AG04450 (cell line): ENCODE results near the gene OR52E5. TPM values are rescaled to one million over a fixed set of nuclear protein-coding genes. Genes with fewer than 3 reads are reported as not detected.

Experiments used
- CTCF ChIA-PET: fragments of 300-600, 350-600 bp; formaldehyde crosslinking; extraction: SDS; loops from one replicate; lab custom pipeline; 2022; ENCODE audit warnings: antibody characterized with exemption, inconsistent platforms; lab: Charles Lee
- POLR2A ChIA-PET: fragments of 350-600 bp; formaldehyde crosslinking; extraction: SDS; loops from one replicate; lab custom pipeline; 2021; ENCODE audit warnings: antibody characterized with exemption, inconsistent platforms; lab: Yijun Ruan, JAX
- DNase-seq: peaks from one replicate; pipeline ENCODE4 v3.0.0-alpha.2; 2011; ENCODE audit warnings: low read depth, low spot score
- H3K27ac ChIP-seq: one replicate; pipeline ENCODE4 v1.5.1; 2012; ENCODE audit warnings: low read depth, low read length, control low read depth
- H3K27me3 ChIP-seq: one replicate; pipeline ENCODE4 v1.6.0; 2012; ENCODE audit warnings: low read length; ENCODE audit not compliant: control insufficient read depth, insufficient read depth
- H3K4me3 ChIP-seq: 2 replicates; pipeline ENCODE4 v1.5.1; 2011; ENCODE audit warnings: mild to moderate bottlenecking, low read depth, low read length, control low read depth
- H3K9me3 ChIP-seq: 2 replicates; pipeline ENCODE4 v1.5.1; 2012; ENCODE audit warnings: low read length; ENCODE audit not compliant: control insufficient read depth, insufficient read depth
- CTCF ChIP-seq: IDR thresholded peaks from 2 replicates; pipeline ENCODE4 v1.5.1; 2011; ENCODE audit warnings: low read depth, low read length, control low read depth, inconsistent platforms
- polyA minus RNA-seq: library from RNA; depleted of rRNA, polyadenylated mRNA; stranded (reverse); fragments of >200 nt; gene quantifications from 2 replicates; pipeline ENCODE4 v1.2.3, GENCODE V29; 2011; rRNA and poly(A)+ RNA removed
- polyA plus RNA-seq: library from polyadenylated mRNA; depleted of rRNA; stranded (reverse); fragments of >200 nt; gene quantifications from 2 replicates; pipeline ENCODE4 v1.2.3, GENCODE V29; 2011; rRNA removed

OR52E5 gene
- polyA plus RNA-seq (not detected in 2 replicates), polyA minus RNA-seq (not detected in 2 replicates)

- H3K4me3 ChIP-seq = no peak within 1 kb of the TSS
- ChIA-PET CTCF (no interaction called here), POLR2A (interaction anchor here (0.6 kb wide), 1 partner anchor 21 kb away, joined by 3 read pairs; no protein-coding TSS in a partner anchor)
- no peak for DNase-seq
- no peak for TF ChIP-seq CTCF
- no peaks in the 10 kb centered on the region for H3K27me3 ChIP-seq
- H3K9me3 ChIP-seq = no peaks in the 10 kb centered on the region
- H3K27ac ChIP-seq = no peak within 1 kb of the TSS
These were observed at the start of gene OR52E5 for GRCh38 chr11:5892908-5893307. Gene OR52E5 (plus strand): TSS chr11:5893208. CDS start chr11:5900777, 7,569 bp downstream.

GRCh38 chr11:5846701-5847100 lies 46.3 kb upstream of the OR52E5 start:
- no peak for DNase-seq
- Histone ChIP-seq H3K9me3 (no peaks in the 10 kb centered on the region), H3K4me3 (no peak overlapping the region), H3K27ac (no peak overlapping the region), H3K27me3 (no peaks in the 10 kb centered on the region)
- TF ChIP-seq CTCF = no peak
- CTCF ChIA-PET = no interaction called here
- POLR2A ChIA-PET = no interaction called here

GRCh38 chr11:5847711-5848110 lies 45.3 kb upstream of the OR52E5 start:
- Histone ChIP-seq H3K27ac (no peak overlapping the region), H3K4me3 (no peak overlapping the region), H3K9me3 (no peaks in the 10 kb centered on the region), H3K27me3 (no peaks in the 10 kb centered on the region)
- no peak for DNase-seq
- no peak for TF ChIP-seq CTCF
- POLR2A ChIA-PET = no interaction called here
- CTCF ChIA-PET = no interaction called here

DNA sequence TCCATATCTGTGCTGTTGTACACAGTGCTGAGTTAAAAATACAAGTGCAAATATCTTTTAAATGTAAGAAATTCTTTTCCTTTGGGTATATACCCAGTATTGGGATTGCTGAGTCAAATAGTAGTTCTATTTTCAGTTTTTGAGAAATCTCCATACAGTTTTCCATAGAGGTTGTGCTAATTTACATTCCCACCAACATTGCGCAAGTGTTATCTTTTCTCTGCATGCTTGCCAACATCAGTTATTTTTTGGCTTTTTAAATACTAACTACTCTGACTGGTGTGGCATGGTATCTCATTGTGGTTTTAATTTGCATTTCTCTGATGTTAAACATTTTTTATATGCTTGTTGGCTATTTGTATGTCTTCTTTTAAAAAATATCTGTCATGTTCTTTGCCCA lies 42.0 kb upstream of the OR52E5 start:
- no peaks in the 10 kb centered on the region for H3K9me3 ChIP-seq
- ChIA-PET POLR2A (no interaction called here), CTCF (no interaction called here)
- H3K27me3 ChIP-seq = no peaks in the 10 kb centered on the region
- no peak for DNase-seq
- H3K27ac ChIP-seq = no peak overlapping the region
- no peak overlapping the region for H3K4me3 ChIP-seq
- TF ChIP-seq CTCF = no peak

DNA sequence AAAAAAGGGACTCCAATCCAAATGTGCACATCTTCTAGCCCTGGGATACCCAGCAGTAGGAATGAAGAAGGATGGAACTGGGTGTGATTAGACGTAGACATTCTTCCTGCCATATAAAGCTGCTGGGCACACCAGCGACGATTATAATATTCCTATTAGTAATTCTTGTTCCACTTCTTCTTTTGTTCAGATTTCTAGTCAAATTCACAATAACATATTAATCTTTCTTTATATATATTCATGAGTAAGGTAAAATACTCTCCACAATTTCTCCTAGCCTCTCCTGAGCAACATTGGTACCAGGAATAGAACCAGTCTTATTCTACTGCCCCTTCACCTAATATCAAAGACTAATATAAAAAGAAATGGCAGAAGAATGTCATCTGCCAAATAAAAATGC lies 35.4 kb upstream of the OR52E5 start, which contains the start of gene OR52E8:
OR52E8 (minus strand) TSS at position 101 of the 400 bp plus-strand sequence; CDS start at position 101, 0 bp downstream.
- POLR2A ChIA-PET = no interaction called here
- no peak for TF ChIP-seq CTCF

More for the DNA sequence above, 35.4 kb upstream of the OR52E5 start, which contains the start of gene OR52E8:
- no peak within 1 kb of the TSS for H3K4me3 ChIP-seq
- CTCF ChIA-PET = no interaction called here
- no peak for DNase-seq
- no peaks in the 10 kb centered on the region for H3K9me3 ChIP-seq
- no peaks in the 10 kb centered on the region for H3K27me3 ChIP-seq
- H3K27ac ChIP-seq = no peak within 1 kb of the TSS
